Lung (tissue), 12 donors: ENCODE results near the gene DCTD. TPM values are rescaled to one million over a fixed set of nuclear protein-coding genes. Genes with fewer than 3 reads are reported as not detected.

Experiments
- ATAC-seq: fragments of 200-7000 bp; cut with Tn5 transposase; one replicate; pipeline ENCODE4 v1.9.1; 2020; ENCODE audit warnings: moderate number of reproducible peaks; ENCODE audit not compliant: insufficient read depth, low FRiP score
- DNase-seq, 3 donors: peaks; one replicate each; pipeline ENCODE4 v3.0.0-alpha.2; 2013 to 2017
- H3K27ac ChIP-seq, 2 donors: one replicate each; pipeline ENCODE4 v1.5.1; 2013; ENCODE audit warnings: mild to moderate bottlenecking in 2 of 2, moderate library complexity in 2 of 2, control low read depth in 1 of 2, inconsistent platforms in 1 of 2, low read depth in 1 of 2, low read length in 1 of 2
- H3K27me3 ChIP-seq, 3 donors: one replicate each; pipeline ENCODE4 v1.5.1; 2013; ENCODE audit warnings: low read length in 2 of 3; ENCODE audit not compliant: control insufficient read depth in 3 of 3, insufficient read depth in 3 of 3
- H3K36me3 ChIP-seq, 4 donors: one replicate each; pipeline ENCODE4 v1.5.1; 2013; ENCODE audit warnings: low read length in 4 of 4, mild to moderate bottlenecking in 1 of 4, moderate library complexity in 1 of 4; ENCODE audit not compliant: control insufficient read depth in 4 of 4, insufficient read depth in 4 of 4
- H3K4me1 ChIP-seq, 5 donors: one replicate each; pipeline ENCODE4 v1.5.1; 2013; ENCODE audit warnings: low read length in 5 of 5, mild to moderate bottlenecking in 2 of 5, moderate library complexity in 1 of 5; ENCODE audit not compliant: control insufficient read depth in 5 of 5, insufficient read depth in 5 of 5
- H3K4me3 ChIP-seq: one replicate; pipeline ENCODE4 v1.5.1; 2013; ENCODE audit warnings: mild to moderate bottlenecking, control low read depth, moderate library complexity
- H3K9ac ChIP-seq, 2 donors: one replicate each; pipeline ENCODE4 v1.5.1; 2013; ENCODE audit warnings: low read length in 2 of 2, control low read depth in 1 of 2; ENCODE audit not compliant: insufficient read depth in 1 of 2
- H3K9me3 ChIP-seq, 4 donors: one replicate each; pipeline ENCODE4 v1.5.1; 2013; ENCODE audit warnings: low read length in 3 of 4, mild to moderate bottlenecking in 1 of 4, moderate library complexity in 1 of 4; ENCODE audit not compliant: control insufficient read depth in 4 of 4, insufficient read depth in 3 of 4
- CTCF ChIP-seq: IDR thresholded peaks from 2 replicates; pipeline ENCODE4 v1.5.1; 2012; ENCODE audit warnings: mild to moderate bottlenecking; ENCODE audit errors: control extremely low read depth, extremely low read depth
- WGBS, 2 donors: extraction: QIAGEN DNeasy Blood & Tissue Kit; methylation state at CpG; one replicate each; pipeline ENCODE4 v1.1.7; 2013; 5-methylcytosine and 5-hydroxymethylcytosine counted together
- polyA plus RNA-seq, 2 donors: library from polyadenylated mRNA; stranded (reverse); fragments of 200-250 nt; gene quantifications; one replicate each; pipeline ENCODE4 v1.2.1, GENCODE V29; 2013
- total RNA-seq, 2 donors: library from RNA; depleted of rRNA in 1 of 2; stranded (reverse); fragments of >200 nt in 1 of 2; gene quantifications; one replicate each; pipeline ENCODE4 v1.2.1, GENCODE V29; 2014 to 2021
- donor health status: control.
- donor health status: control.
- donor health status: Bipolar disorder and iron deficiency.
- donor health status: healthy.
- donor health status: DM: yes; HTN: yes; CAD: no.

DCTD gene
- total and polyA plus RNA-seq, 4 donors, result 52.6 to 80.4 (median 68.3) TPM

GRCh38 chr4:182890202-182890601 lies 27.0 kb downstream of the DCTD start:
- 97% methylated on average over 10 of the region's 10 CpGs for WGBS, 2 donors
- no peaks in the 10 kb centered on the region for H3K27me3 ChIP-seq
- no peak for TF ChIP-seq CTCF
- peaks cover 0 to 10% (median 0%) of the 10 kb centered on the region in 5 donors for H3K4me1 ChIP-seq
- ATAC-seq (no peak), DNase-seq (no peak)
- H3K9me3 ChIP-seq, result no peaks in the 10 kb centered on the region
- no peak overlapping the region for H3K9ac ChIP-seq
- no peak overlapping the region for H3K4me3 ChIP-seq
- H3K27ac ChIP-seq, result no peak overlapping the region
- peaks cover 10 to 39% (median 32%) of the 10 kb centered on the region in 4 donors for H3K36me3 ChIP-seq

GRCh38 chr4:182888891-182889290 lies 28.3 kb downstream of the DCTD start:
- Histone ChIP-seq H3K4me1 (peaks cover 0 to 10% (median 0%) of the 10 kb centered on the region in 5 donors), H3K27ac (no peak overlapping the region), H3K4me3 (no peak overlapping the region), H3K9ac (no peak overlapping the region), H3K36me3 (peaks cover 10 to 39% (median 29%) of the 10 kb centered on the region in 4 donors), H3K9me3 (peaks cover 0 to 3% (median 0%) of the 10 kb centered on the region in 4 donors), H3K27me3 (no peaks in the 10 kb centered on the region)
- WGBS, 2 donors, result 69 to 79% methylated on average over 4 of the region's 4 CpGs
- no peak for ATAC-seq
- TF ChIP-seq CTCF, result no peak
- no peak for DNase-seq

GRCh38 chr4:182886768-182887167 lies 30.4 kb downstream of the DCTD start:
- Histone ChIP-seq H3K27me3 (no peaks in the 10 kb centered on the region), H3K36me3 (peaks cover 11 to 27% (median 25%) of the 10 kb centered on the region in 4 donors), H3K27ac (no peak overlapping the region), H3K9me3 (peaks cover 0 to 7% (median 1%) of the 10 kb centered on the region in 4 donors), H3K4me3 (no peak overlapping the region), H3K4me1 (peaks cover 0 to 14% (median 0%) of the 10 kb centered on the region in 5 donors), H3K9ac (no peak overlapping the region)
- no peak for TF ChIP-seq CTCF
- WGBS, 2 donors, result 96% methylated on average over 9 of the region's 9 CpGs
- no peak for ATAC-seq
- DNase-seq, result no peak

- peak in 2 of 3 donors; percentile 18 to 37 for DNase-seq
- TF ChIP-seq CTCF, result no peak
- peaks cover 0 to 14% (median 0%) of the 10 kb centered on the region in 5 donors for H3K4me1 ChIP-seq
- H3K27ac ChIP-seq, result no peak overlapping the region
- H3K36me3 ChIP-seq, result peaks cover 11 to 26% (median 22%) of the 10 kb centered on the region in 4 donors
- H3K27me3 ChIP-seq, result no peaks in the 10 kb centered on the region
- H3K4me3 ChIP-seq, result no peak overlapping the region
- ATAC-seq, result no peak
- peaks cover 0 to 7% (median 1%) of the 10 kb centered on the region in 4 donors for H3K9me3 ChIP-seq
- H3K9ac ChIP-seq, result no peak overlapping the region
- WGBS, 2 donors, result 92 to 94% methylated on average over 6 of the region's 6 CpGs
Observed at GRCh38 chr4:182886205-182886604, 31.0 kb downstream of the DCTD start.
